Measurements from ENCODE around the gene TRAF4.

DNA sequence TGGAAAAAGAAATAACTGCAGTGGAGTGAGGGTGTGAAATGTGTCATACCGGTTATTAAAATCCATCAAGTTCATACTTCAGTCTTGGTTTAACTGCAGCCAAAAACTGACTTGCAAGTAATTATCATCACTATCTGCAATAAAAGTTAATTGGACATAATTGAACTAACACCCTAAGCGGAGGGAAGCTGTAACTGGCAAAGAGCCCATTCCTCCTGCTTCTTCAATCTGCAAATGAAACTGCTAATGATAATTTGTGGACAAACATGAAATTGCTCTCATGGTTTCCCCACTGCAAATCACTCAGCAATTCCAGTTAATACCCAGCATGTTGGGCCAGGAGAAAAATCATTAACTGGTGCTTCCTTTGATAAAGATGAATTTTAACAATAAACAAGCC, 52.3 kb downstream of the TRAF4 start:
- TF ChIP-seq, protein P1, sequence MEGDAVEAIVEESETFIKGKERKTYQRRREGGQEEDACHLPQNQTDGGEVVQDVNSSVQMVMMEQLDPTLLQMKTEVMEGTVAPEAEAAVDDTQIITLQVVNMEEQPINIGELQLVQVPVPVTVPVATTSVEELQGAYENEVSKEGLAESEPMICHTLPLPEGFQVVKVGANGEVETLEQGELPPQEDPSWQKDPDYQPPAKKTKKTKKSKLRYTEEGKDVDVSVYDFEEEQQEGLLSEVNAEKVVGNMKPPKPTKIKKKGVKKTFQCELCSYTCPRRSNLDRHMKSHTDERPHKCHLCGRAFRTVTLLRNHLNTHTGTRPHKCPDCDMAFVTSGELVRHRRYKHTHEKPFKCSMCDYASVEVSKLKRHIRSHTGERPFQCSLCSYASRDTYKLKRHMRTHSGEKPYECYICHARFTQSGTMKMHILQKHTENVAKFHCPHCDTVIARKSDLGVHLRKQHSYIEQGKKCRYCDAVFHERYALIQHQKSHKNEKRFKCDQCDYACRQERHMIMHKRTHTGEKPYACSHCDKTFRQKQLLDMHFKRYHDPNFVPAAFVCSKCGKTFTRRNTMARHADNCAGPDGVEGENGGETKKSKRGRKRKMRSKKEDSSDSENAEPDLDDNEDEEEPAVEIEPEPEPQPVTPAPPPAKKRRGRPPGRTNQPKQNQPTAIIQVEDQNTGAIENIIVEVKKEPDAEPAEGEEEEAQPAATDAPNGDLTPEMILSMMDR (IDR thresholded peaks at IDR 0.05; ENCODE audit: poor library complexity, severe bottlenecking), result no peak
- TF ChIP-seq, protein P2, sequence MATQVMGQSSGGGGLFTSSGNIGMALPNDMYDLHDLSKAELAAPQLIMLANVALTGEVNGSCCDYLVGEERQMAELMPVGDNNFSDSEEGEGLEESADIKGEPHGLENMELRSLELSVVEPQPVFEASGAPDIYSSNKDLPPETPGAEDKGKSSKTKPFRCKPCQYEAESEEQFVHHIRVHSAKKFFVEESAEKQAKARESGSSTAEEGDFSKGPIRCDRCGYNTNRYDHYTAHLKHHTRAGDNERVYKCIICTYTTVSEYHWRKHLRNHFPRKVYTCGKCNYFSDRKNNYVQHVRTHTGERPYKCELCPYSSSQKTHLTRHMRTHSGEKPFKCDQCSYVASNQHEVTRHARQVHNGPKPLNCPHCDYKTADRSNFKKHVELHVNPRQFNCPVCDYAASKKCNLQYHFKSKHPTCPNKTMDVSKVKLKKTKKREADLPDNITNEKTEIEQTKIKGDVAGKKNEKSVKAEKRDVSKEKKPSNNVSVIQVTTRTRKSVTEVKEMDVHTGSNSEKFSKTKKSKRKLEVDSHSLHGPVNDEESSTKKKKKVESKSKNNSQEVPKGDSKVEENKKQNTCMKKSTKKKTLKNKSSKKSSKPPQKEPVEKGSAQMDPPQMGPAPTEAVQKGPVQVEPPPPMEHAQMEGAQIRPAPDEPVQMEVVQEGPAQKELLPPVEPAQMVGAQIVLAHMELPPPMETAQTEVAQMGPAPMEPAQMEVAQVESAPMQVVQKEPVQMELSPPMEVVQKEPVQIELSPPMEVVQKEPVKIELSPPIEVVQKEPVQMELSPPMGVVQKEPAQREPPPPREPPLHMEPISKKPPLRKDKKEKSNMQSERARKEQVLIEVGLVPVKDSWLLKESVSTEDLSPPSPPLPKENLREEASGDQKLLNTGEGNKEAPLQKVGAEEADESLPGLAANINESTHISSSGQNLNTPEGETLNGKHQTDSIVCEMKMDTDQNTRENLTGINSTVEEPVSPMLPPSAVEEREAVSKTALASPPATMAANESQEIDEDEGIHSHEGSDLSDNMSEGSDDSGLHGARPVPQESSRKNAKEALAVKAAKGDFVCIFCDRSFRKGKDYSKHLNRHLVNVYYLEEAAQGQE (IDR thresholded peaks at IDR 0.05; ENCODE audit: borderline replicate concordance), result no peak
- TF ChIP-seq POLR2AphosphoS5 (IDR thresholded peaks at IDR 0.05), result no peak

Measured in neural cell (in vitro differentiated cells).